Stimulated activated naive B cell treated with anti-CD40 and anti-IgM and Interleukin-4, amounts not matched to agents 10 μg/mL and 1 μg/mL and 100 μg/mL, for 72 hours (primary cell): ENCODE measurements around the gene TMEM62.
A peak's percentile ranks its signal among the peaks of the same experiment; 100 is the strongest.

Source experiments
- ATAC-seq, 2 donors: fragments of 150-1000 bp; cut with Tn5 transposase; replicated peaks; 2 replicates each; pipeline ENCODE4 v1.10.0; 2021; ENCODE audit warnings: moderate library complexity in 1 of 2
- DNase-seq: peaks from one replicate; pipeline ENCODE4 v3.0.0; 2021
- H3K27ac Mint-ChIP-seq: one replicate; pipeline ENCODE4 v1.8.0; 2022; ENCODE audit warnings: mild to moderate bottlenecking, mixed read lengths
- H3K27me3 Mint-ChIP-seq, 2 donors: one replicate each; pipeline ENCODE4 v1.8.0; 2022; ENCODE audit warnings: mixed read lengths in 2 of 2
- H3K36me3 Mint-ChIP-seq, 2 donors: one replicate each; pipeline ENCODE4 v1.8.0; 2022; ENCODE audit warnings: mixed read lengths in 2 of 2, mild to moderate bottlenecking in 1 of 2
- H3K4me1 Mint-ChIP-seq, 2 donors: one replicate each; pipeline ENCODE4 v1.8.0; 2022; ENCODE audit warnings: mixed read lengths in 2 of 2, mild to moderate bottlenecking in 1 of 2
- H3K4me3 Mint-ChIP-seq, 2 donors: one replicate each; pipeline ENCODE4 v1.8.0; 2022; ENCODE audit warnings: mild to moderate bottlenecking in 2 of 2, mixed read lengths in 2 of 2, moderate library complexity in 1 of 2
- H3K9me3 Mint-ChIP-seq, 2 donors: one replicate each; pipeline ENCODE4 v1.8.0; 2022; ENCODE audit warnings: mixed read lengths in 2 of 2, mild to moderate bottlenecking in 1 of 2

TMEM62 gene

DNA sequence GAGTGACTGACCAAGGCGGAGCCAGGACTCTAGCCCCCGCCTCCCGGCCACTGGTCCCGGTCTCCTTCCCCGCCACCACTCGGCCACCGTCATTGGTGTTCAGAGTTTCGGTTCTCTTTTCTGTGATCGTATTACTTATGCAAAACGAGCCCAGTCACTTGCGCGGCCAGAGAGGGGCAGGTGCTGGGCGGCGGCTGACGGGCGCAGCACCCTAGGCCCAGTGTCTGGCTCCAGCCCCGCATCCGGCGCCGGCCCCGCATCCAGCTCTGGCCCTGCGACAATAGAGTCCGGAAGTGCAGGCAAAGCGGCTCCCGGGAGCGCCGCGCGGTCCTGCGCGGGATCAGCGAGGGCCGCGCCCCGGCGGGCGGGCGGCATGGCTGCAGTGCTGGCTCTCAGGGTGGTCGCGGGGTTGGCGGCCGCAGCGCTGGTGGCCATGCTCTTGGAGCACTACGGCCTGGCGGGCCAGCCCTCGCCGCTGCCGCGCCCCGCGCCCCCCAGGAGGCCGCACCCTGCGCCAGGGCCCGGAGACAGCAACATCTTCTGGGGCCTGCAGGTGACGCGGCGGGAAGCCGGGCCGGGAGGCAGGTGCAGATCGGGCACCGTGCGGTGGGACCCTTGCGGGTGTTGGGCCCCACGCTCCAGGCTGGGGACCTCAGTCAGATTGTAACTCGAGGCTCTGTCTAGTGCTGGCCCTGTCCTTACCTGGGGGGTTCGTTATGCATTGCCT lies at the start of gene TMEM62:
TMEM62 (plus strand) TSS at position 157 of the 727 bp plus-strand sequence; CDS start at position 374, 217 bp downstream.
- peaks cover 8 to 14% of the 10 kb centered on the region in 2 donors for H3K36me3 Mint-ChIP-seq
- DNase-seq (peak; percentile 83), ATAC-seq (peak; percentile 96 to 97)
- no peaks in the 10 kb centered on the region for H3K27me3 Mint-ChIP-seq
- H3K4me1 Mint-ChIP-seq, result peaks cover 11 to 20% of the 10 kb centered on the region in 2 donors
- peaks cover 3 to 7% of the 10 kb centered on the region in 2 donors for H3K9me3 Mint-ChIP-seq
- H3K4me3 Mint-ChIP-seq, result peak within 1 kb of the TSS; percentile 81 to 88
- peak within 1 kb of the TSS; percentile 93 for H3K27ac Mint-ChIP-seq

DNA sequence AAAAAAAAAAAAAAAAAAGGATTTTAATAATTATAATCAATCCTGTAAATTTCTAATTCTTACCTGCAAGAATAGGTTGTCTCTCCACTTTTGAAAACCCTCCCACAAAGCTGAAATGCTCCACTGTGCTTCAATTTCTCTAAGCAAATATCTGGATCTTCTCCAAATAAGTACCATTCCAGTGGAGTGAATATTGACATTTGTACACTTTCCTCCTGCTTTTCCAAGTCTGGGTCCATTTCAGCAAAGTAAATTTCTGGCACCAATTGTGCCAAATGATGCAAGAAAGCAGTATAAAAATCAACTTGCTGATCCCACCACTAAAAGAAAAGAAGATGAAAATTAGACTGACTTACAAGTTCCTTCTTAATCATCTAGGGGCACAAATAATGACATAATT lies 47.5 kb upstream of the TMEM62 start:
- H3K27me3 Mint-ChIP-seq, result no peaks in the 10 kb centered on the region
- DNase-seq (no peak), ATAC-seq (no peak)
- H3K36me3 Mint-ChIP-seq, result peaks cover 20 to 28% of the 10 kb centered on the region in 2 donors
- peaks cover 8 to 18% of the 10 kb centered on the region in 2 donors for H3K4me1 Mint-ChIP-seq
- H3K27ac Mint-ChIP-seq, result no peak overlapping the region
- no peaks in the 10 kb centered on the region for H3K9me3 Mint-ChIP-seq
- no peak overlapping the region for H3K4me3 Mint-ChIP-seq

DNA sequence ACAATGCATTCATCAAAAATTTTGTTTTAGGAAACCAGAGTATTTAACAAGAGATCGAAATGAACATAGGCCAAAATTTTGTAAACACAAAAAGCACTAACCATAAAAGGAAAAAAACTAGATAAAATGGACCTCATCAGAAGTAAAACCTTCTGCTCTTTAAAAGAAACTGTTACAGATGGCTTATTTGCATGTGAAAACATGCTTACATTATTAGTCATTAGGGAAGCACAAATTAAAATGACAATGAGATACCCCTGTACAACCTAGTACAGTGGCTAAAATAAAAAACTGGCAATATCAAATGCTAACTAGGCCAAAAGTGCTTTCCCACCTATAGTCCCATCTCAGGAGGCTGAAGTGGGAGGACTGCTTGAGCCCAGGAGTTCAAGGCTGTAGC lies 46.8 kb upstream of the TMEM62 start:
- Mint-ChIP-seq H3K4me3 (no peak overlapping the region), H3K36me3 (peaks cover 20 to 28% of the 10 kb centered on the region in 2 donors), H3K4me1 (peaks cover 8 to 18% of the 10 kb centered on the region in 2 donors), H3K9me3 (no peaks in the 10 kb centered on the region), H3K27ac (no peak overlapping the region), H3K27me3 (no peaks in the 10 kb centered on the region)
- peak; percentile 57 to 63 for ATAC-seq
- no peak for DNase-seq

- Mint-ChIP-seq H3K4me3 (no peak overlapping the region), H3K27ac (no peak overlapping the region), H3K27me3 (no peaks in the 10 kb centered on the region), H3K36me3 (peaks cover 16 to 31% of the 10 kb centered on the region in 2 donors), H3K9me3 (no peaks in the 10 kb centered on the region), H3K4me1 (peaks cover 17 to 55% of the 10 kb centered on the region in 2 donors)
- no peak for DNase-seq
- no peak for ATAC-seq
Measured at GRCh38 chr15:43091859-43092258, 41.5 kb upstream of the TMEM62 start.

- Mint-ChIP-seq H3K27me3 (no peaks in the 10 kb centered on the region), H3K36me3 (peaks cover 21 to 35% of the 10 kb centered on the region in 2 donors), H3K4me1 (peaks cover 23 to 61% of the 10 kb centered on the region in 2 donors), H3K27ac (no peak overlapping the region), H3K4me3 (no peak overlapping the region), H3K9me3 (no peaks in the 10 kb centered on the region)
- DNase-seq (no peak), ATAC-seq (peak; percentile 58 to 68)
Measured at GRCh38 chr15:43093026-43093425, 40.4 kb upstream of the TMEM62 start.

GRCh38 chr15:43094416-43095030 lies 38.9 kb upstream of the TMEM62 start:
- Mint-ChIP-seq H3K27me3 (no peaks in the 10 kb centered on the region), H3K4me3 (no peak overlapping the region), H3K36me3 (peaks cover 20 to 28% of the 10 kb centered on the region in 2 donors), H3K4me1 (peaks cover 21 to 68% of the 10 kb centered on the region in 2 donors), H3K9me3 (no peaks in the 10 kb centered on the region), H3K27ac (no peak overlapping the region)
- DNase-seq (no peak), ATAC-seq (no peak)

- Mint-ChIP-seq H3K4me1 (peaks cover 23 to 67% of the 10 kb centered on the region in 2 donors), H3K9me3 (no peaks in the 10 kb centered on the region), H3K27me3 (no peaks in the 10 kb centered on the region), H3K36me3 (peaks cover 19 to 29% of the 10 kb centered on the region in 2 donors), H3K27ac (no peak overlapping the region), H3K4me3 (no peak overlapping the region)
- ATAC-seq (no peak), DNase-seq (no peak)
Measured at GRCh38 chr15:43095243-43095642, 38.1 kb upstream of the TMEM62 start.

DNA sequence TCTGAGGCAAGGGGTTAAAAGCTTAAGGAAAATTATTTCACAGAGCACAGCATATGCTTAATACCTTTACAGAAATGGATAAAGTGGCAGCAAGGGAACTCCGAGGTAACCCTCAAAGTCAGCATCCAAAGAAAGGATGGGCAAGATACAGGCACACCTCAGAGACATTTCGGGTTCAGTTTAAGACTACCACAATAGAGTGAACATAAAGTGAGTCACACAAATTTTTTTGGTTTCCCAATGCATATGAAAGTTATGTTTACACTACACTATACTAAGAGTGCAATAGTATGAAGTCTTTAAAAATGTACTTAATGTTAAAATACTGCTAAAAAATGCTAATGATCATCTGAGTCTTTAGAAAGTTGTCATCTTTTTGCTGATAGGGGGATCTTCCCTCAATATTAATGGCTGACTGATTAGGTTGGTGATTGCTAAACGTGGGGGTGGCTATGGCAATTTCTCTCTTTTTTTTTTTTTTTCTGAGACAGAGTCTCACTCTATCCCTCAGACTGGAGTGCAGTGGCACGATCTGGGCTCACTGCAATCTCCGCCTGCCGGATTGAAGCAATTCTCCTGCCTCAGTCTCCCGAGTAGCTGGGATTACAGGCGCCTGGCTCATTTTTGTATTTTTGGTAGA lies 37.6 kb upstream of the TMEM62 start:
- H3K4me1 Mint-ChIP-seq, result peaks cover 25 to 69% of the 10 kb centered on the region in 2 donors
- no peak overlapping the region for H3K27ac Mint-ChIP-seq
- no peaks in the 10 kb centered on the region for H3K9me3 Mint-ChIP-seq
- H3K27me3 Mint-ChIP-seq, result no peaks in the 10 kb centered on the region
- DNase-seq, result no peak
- H3K36me3 Mint-ChIP-seq, result peaks cover 23 to 35% of the 10 kb centered on the region in 2 donors
- no peak overlapping the region for H3K4me3 Mint-ChIP-seq
- peak; percentile 33 to 55 for ATAC-seq

DNA sequence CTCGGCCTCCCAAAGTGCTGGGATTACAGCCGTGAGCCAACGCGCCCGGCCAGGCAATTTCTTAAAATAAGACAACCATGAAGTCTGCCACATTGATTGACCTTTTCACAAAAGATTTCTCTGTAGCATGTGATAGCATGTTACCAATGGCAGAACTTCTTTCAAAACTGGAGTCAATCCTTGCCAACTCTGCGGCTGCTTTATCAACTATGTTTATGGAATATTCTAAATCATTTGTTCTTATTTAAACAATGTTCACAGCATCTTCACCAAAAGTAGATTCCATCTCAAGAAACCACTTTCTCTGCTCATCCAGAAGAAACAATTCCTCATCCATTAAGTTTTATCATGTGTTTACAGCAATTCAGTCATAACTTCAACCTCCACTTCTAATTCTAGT lies 37.0 kb upstream of the TMEM62 start:
- H3K27me3 Mint-ChIP-seq, result no peaks in the 10 kb centered on the region
- H3K27ac Mint-ChIP-seq, result no peak overlapping the region
- H3K4me3 Mint-ChIP-seq, result no peak overlapping the region
- ATAC-seq, result no peak
- H3K9me3 Mint-ChIP-seq, result no peaks in the 10 kb centered on the region
- peaks cover 30 to 74% of the 10 kb centered on the region in 2 donors for H3K4me1 Mint-ChIP-seq
- no peak for DNase-seq
- H3K36me3 Mint-ChIP-seq, result peaks cover 28 to 41% of the 10 kb centered on the region in 2 donors

DNA sequence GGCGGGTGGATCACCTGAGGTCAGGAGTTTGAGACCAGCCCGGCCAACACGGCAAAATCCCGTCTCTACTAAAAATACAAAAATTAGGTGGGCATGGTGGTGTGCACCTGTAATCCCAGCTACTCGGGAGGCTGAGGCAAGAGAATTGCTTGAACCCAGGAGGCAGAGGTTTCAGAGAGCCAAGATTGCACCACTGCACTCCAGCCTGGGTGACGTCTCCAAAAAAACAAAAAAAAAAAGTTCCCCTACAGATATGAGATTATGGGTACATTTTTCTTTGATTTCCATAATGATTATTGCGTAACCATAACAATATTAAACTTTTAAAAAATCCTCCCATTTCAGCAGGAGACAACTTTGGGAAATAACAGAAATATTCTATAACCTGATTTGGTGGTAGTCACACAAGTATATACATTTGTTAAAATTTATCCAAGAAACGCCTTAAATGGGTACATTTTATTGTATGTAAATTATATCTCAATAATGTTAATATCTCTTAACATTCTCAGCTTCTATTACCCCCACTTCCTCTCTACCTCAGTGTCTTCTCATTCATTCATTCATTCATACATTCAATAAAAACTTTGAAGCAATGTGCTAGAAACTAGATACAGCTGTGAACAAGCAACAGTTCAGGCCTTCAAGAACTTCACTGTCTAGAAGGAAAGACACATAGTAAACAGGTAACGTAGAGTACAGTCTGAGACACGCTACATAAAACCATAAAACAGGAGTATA lies 34.1 kb upstream of the TMEM62 start:
- no peaks in the 10 kb centered on the region for H3K27me3 Mint-ChIP-seq
- no peaks in the 10 kb centered on the region for H3K9me3 Mint-ChIP-seq
- H3K4me1 Mint-ChIP-seq, result peaks cover 34 to 82% of the 10 kb centered on the region in 2 donors
- no peak overlapping the region for H3K27ac Mint-ChIP-seq
- peaks cover 36 to 51% of the 10 kb centered on the region in 2 donors for H3K36me3 Mint-ChIP-seq
- no peak overlapping the region for H3K4me3 Mint-ChIP-seq
- ATAC-seq (no peak), DNase-seq (no peak)

DNA sequence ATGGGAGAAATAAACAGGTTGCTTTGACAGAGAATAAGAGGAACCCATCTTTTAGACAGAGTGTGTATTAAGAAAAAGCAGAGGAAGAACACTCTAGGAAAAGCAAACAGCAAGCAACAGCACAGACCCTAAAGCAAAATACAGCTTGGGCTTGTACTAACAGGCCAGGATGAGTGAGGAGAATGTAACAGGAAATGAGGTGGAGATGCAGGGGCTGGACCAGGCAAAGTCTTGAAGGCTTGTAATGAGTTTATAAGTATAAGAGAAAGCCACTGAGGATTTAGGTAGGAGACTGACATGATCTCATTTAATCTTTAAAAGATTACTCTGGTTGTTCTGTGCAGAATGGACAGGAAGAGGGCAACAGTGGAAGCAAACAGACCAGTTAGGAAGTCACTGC lies 32.4 kb upstream of the TMEM62 start:
- ATAC-seq, result no peak
- DNase-seq, result no peak
- Mint-ChIP-seq H3K4me1 (peaks cover 36 to 79% of the 10 kb centered on the region in 2 donors), H3K4me3 (no peak overlapping the region), H3K27me3 (no peaks in the 10 kb centered on the region), H3K36me3 (peaks cover 37 to 50% of the 10 kb centered on the region in 2 donors), H3K27ac (no peak overlapping the region), H3K9me3 (no peaks in the 10 kb centered on the region)

DNA sequence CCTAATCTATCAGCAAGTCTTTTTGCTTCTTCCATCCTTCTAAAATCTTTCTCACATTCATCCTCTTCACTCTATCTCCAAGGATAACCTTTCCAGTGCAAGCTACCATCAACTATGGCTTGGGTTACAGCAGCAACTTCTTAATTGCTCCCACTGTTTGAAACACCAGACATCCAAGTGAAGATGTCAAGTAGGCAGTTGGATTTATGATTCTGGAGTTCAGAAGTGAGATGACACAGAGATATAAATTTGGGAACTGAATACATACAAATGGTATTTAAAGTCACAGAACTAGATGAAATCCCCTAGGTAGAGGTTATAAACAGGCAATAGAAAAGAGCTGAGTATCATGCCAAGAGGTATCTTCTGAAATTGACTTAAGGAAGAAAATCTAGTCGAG lies 31.2 kb upstream of the TMEM62 start:
- no peaks in the 10 kb centered on the region for H3K9me3 Mint-ChIP-seq
- no peak overlapping the region for H3K27ac Mint-ChIP-seq
- no peak overlapping the region for H3K4me3 Mint-ChIP-seq
- peaks cover 36 to 74% of the 10 kb centered on the region in 2 donors for H3K4me1 Mint-ChIP-seq
- no peak for ATAC-seq
- peaks cover 32 to 45% of the 10 kb centered on the region in 2 donors for H3K36me3 Mint-ChIP-seq
- DNase-seq, result no peak
- no peaks in the 10 kb centered on the region for H3K27me3 Mint-ChIP-seq

DNA sequence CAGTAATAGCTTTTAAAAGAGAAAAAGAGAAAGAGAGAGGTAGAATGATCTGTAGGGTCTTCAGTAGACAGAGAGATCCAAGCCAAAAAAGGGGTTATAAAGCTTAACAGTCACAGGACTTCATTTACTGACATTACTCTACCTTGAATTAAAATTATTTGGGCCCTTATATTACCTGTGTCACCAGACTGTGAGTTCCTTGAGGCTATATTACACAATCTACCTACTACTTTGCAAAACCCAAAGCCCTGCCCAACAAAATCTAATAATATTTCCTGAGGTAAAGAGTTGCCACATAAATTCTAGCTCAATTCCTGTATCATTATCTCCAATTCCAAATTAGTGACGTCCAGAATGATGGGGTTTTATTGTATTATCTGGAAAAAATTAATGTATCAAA lies 29.5 kb upstream of the TMEM62 start:
- Mint-ChIP-seq H3K9me3 (no peaks in the 10 kb centered on the region), H3K4me1 (peaks cover 30 to 61% of the 10 kb centered on the region in 2 donors), H3K36me3 (peaks cover 27 to 38% of the 10 kb centered on the region in 2 donors), H3K4me3 (peak overlapping the region in 1 of 2 donors; percentile 19), H3K27ac (no peak overlapping the region), H3K27me3 (no peaks in the 10 kb centered on the region)
- ATAC-seq (no peak), DNase-seq (no peak)

DNA sequence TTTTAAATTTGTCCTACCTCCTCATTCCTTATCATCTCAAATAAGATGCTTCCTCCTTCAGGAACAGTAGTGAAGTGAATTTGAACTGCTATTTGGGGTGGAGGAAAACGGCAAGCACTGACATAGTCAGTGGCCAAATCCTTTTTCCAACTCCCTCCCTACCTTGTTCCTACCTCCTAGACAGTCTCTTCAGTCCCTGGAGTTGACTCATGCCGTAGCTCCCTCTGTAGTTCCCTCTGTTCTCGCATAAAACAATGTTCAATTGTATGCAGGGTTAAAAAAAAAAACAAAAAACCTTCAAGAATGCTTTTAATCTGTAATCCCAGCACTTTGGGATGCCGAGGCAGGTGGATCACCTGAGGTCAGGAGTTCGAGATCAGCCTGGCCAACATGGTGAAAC lies 29.0 kb upstream of the TMEM62 start:
- Mint-ChIP-seq H3K9me3 (no peaks in the 10 kb centered on the region), H3K27ac (peak overlapping the region; percentile 60), H3K4me3 (peak overlapping the region in 1 of 2 donors; percentile 25), H3K27me3 (no peaks in the 10 kb centered on the region), H3K36me3 (peaks cover 27 to 37% of the 10 kb centered on the region in 2 donors), H3K4me1 (peaks cover 30 to 59% of the 10 kb centered on the region in 2 donors)
- no peak for DNase-seq
- no peak for ATAC-seq
